WTC11 (cell line): ENCODE results near the gene DYNLL1. TPM values are rescaled to one million over a fixed set of nuclear protein-coding genes. Genes with fewer than 3 reads are reported as not detected.

Experiments used
- CBFB ChIP-seq: sonication (generic); formaldehyde crosslinking; IDR thresholded peaks from 2 replicates; pipeline ENCODE4 v1.8.1; 2022; ENCODE audit warnings: mild to moderate bottlenecking, low read depth, missing genetic modification reagents
- CREB1 ChIP-seq: sonication (generic); formaldehyde crosslinking; IDR thresholded peaks from 2 replicates; pipeline ENCODE4 v1.8.0; 2023; ENCODE audit warnings: mild to moderate bottlenecking, missing genetic modification reagents
- ESRRA ChIP-seq: sonication (generic); formaldehyde crosslinking; IDR thresholded peaks from 2 replicates; pipeline ENCODE4 v1.8.1; 2022; ENCODE audit warnings: mild to moderate bottlenecking, missing genetic modification reagents, borderline replicate concordance
- ETV6 ChIP-seq: sonication (generic); formaldehyde crosslinking; IDR thresholded peaks from 2 replicates; pipeline ENCODE4 v1.8.1; 2022; ENCODE audit warnings: mild to moderate bottlenecking, missing genetic modification reagents
- FOXP4 ChIP-seq: sonication (generic); formaldehyde crosslinking; IDR thresholded peaks from 2 replicates; pipeline ENCODE4 v1.8.0; 2022; ENCODE audit warnings: mild to moderate bottlenecking, missing genetic modification reagents
- GTF2I ChIP-seq: fragments of 250-450 bp; sonication (Bioruptor Pico); conservative IDR thresholded peaks from 2 replicates; pipeline ENCODE4 v1.4.0; 2021; ENCODE audit warnings: mild to moderate bottlenecking
- IRF1 ChIP-seq: sonication (generic); formaldehyde crosslinking; IDR thresholded peaks from 2 replicates; pipeline ENCODE4 v1.8.0; 2023; ENCODE audit warnings: missing genetic modification reagents
- IRF2 ChIP-seq: sonication (generic); formaldehyde crosslinking; IDR thresholded peaks from 2 replicates; pipeline ENCODE4 v1.8.0; 2022; ENCODE audit warnings: low read depth, missing genetic modification reagents, borderline replicate concordance
- JUN ChIP-seq: sonication (generic); formaldehyde crosslinking; IDR thresholded peaks from 2 replicates; pipeline ENCODE4 v1.8.0; 2023; ENCODE audit warnings: mild to moderate bottlenecking, missing genetic modification reagents
- MXD4 ChIP-seq: fragments of 250-450 bp; sonication (Bioruptor Pico); IDR thresholded peaks from 2 replicates; pipeline ENCODE4 v1.8.0; 2021; ENCODE audit warnings: mild to moderate bottlenecking, moderate library complexity, borderline replicate concordance
- MYBL2 ChIP-seq: sonication (generic); formaldehyde crosslinking; IDR thresholded peaks from 2 replicates; pipeline ENCODE4 v1.8.1; 2023; ENCODE audit warnings: mild to moderate bottlenecking, moderate library complexity, missing genetic modification reagents
- NR1H2 ChIP-seq: sonication (generic); formaldehyde crosslinking; IDR thresholded peaks from 2 replicates; pipeline ENCODE4 v1.9.0; 2021; ENCODE audit warnings: mild to moderate bottlenecking, moderate library complexity, missing genetic modification reagents
- NR3C1 ChIP-seq: sonication (generic); formaldehyde crosslinking; conservative IDR thresholded peaks from 2 replicates; pipeline ENCODE4 v1.8.1; 2023; ENCODE audit warnings: low read depth, mild to moderate bottlenecking, missing genetic modification reagents
- OVOL2 ChIP-seq: fragments of 250-450 bp; sonication (Bioruptor Pico); IDR thresholded peaks from 2 replicates; pipeline ENCODE4 v1.9.0; 2021; ENCODE audit warnings: mild to moderate bottlenecking, borderline replicate concordance
- USF2 ChIP-seq: sonication (generic); formaldehyde crosslinking; IDR thresholded peaks from 2 replicates; pipeline ENCODE4 v1.8.1; 2023; ENCODE audit warnings: mild to moderate bottlenecking, missing genetic modification reagents, moderate library complexity
- ZNF121 ChIP-seq: sonication (generic); formaldehyde crosslinking; IDR thresholded peaks from 2 replicates; pipeline ENCODE4 v1.8.0; 2023; ENCODE audit warnings: missing genetic modification reagents
- ZNF138 ChIP-seq: sonication (generic); formaldehyde crosslinking; conservative IDR thresholded peaks from 2 replicates; pipeline ENCODE4 v1.8.1; 2022; ENCODE audit warnings: mild to moderate bottlenecking, moderate library complexity, missing genetic modification reagents
- ZNF232 ChIP-seq: sonication (generic); formaldehyde crosslinking; IDR thresholded peaks from 2 replicates; pipeline ENCODE4 v1.8.0; 2022; ENCODE audit warnings: mild to moderate bottlenecking, missing genetic modification reagents
- ZNF263 ChIP-seq: sonication (generic); formaldehyde crosslinking; IDR thresholded peaks from 2 replicates; pipeline ENCODE4 v1.8.1; 2022; ENCODE audit warnings: low read depth, mild to moderate bottlenecking, moderate library complexity, missing genetic modification reagents
- total RNA-seq: library from RNA; stranded (reverse); gene quantifications from 3 replicates; pipeline ENCODE4 v1.2.3, GENCODE V29; 2021
- TF ChIP-seq, protein P1 (sequence below): sonication (generic); formaldehyde crosslinking; IDR thresholded peaks from 2 replicates; pipeline ENCODE4 v1.8.1; 2023; ENCODE audit warnings: mild to moderate bottlenecking, missing genetic modification reagents, moderate library complexity
- TF ChIP-seq, protein P2 (sequence below): sonication (generic); formaldehyde crosslinking; IDR thresholded peaks from 2 replicates; pipeline ENCODE4 v1.8.0; 2022; ENCODE audit warnings: mild to moderate bottlenecking, missing genetic modification reagents
- TF ChIP-seq, protein P3 (sequence below): sonication (generic); formaldehyde crosslinking; IDR thresholded peaks from 2 replicates; pipeline ENCODE4 v1.8.1; 2022; ENCODE audit warnings: mild to moderate bottlenecking, moderate library complexity, missing genetic modification reagents
- TF ChIP-seq, protein P4 (sequence below): sonication (generic); formaldehyde crosslinking; IDR thresholded peaks from 2 replicates; pipeline ENCODE4 v1.8.0; 2022; ENCODE audit warnings: mild to moderate bottlenecking, missing genetic modification reagents
- TF ChIP-seq, protein P5 (sequence below): sonication (generic); formaldehyde crosslinking; conservative IDR thresholded peaks from 2 replicates; pipeline ENCODE4 v1.8.1; 2022; ENCODE audit warnings: mild to moderate bottlenecking, missing genetic modification reagents
- TF ChIP-seq, protein P6 (sequence below): fragments of 250-450 bp; sonication (Bioruptor Pico); IDR thresholded peaks from 2 replicates; pipeline ENCODE4 v2.1.2; 2022; ENCODE audit warnings: mild to moderate bottlenecking, moderate library complexity
- TF ChIP-seq, protein P7 (sequence below): sonication (generic); formaldehyde crosslinking; conservative IDR thresholded peaks from 2 replicates; pipeline ENCODE4 v1.8.1; 2023; ENCODE audit warnings: mild to moderate bottlenecking, low read depth, missing genetic modification reagents, moderate library complexity

Gene DYNLL1
- total RNA-seq, 1 experiment from 2014 or later, result 327 TPM

DNA sequence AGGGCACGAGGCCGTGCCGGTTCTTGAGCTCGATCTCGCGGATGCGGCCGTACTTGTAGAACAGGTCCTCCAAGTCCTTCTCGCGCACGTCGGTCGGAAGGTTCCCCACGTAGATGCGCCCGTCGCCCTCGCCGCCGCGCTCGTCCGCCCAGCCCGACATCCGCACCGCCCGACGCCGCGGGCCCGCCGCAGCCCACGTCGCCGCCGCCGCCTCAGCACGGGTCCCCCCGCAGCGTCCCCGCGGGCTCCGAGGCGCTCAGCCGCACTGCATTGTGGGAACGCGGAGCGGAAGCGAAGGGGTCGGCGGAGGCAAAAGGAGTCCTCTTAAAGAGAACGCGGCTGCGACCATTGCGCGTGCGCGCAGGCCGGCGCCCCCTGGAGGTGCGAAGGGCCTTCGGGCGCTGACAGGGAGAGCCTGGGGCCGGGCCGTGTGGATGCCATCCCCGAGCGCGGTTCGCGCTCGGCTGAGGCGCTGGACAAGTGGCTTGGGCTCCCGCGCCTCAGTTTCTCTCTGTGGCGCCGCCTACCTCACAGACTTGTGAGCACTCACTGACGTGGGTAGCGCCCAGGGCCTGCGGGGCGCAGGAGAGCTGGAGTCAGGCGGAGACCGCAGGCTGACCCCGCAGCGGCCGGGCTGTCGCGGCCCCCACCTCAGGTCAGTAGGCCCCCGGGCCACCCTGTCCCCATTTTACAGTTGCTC is 26.3 kb upstream of the DYNLL1 start, which contains the start of gene SRSF9 (continued):
- TF ChIP-seq, protein P1, sequence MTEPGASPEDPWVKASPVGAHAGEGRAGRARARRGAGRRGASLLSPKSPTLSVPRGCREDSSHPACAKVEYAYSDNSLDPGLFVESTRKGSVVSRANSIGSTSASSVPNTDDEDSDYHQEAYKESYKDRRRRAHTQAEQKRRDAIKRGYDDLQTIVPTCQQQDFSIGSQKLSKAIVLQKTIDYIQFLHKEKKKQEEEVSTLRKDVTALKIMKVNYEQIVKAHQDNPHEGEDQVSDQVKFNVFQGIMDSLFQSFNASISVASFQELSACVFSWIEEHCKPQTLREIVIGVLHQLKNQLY, result no peak
- TF ChIP-seq CBFB (CRISPR knock-in tag) (peak; percentile 90), ESRRA (CRISPR knock-in tag) (no peak; the same call in 1 of the 2 replicates), ETV6 (CRISPR knock-in tag) (peak; percentile 10; the same call in 1 of the 2 replicates), ZNF121 (no peak), FOXP4 (CRISPR knock-in tag) (peak; percentile 58; the same call in 1 of the 2 replicates), CREB1 (CRISPR knock-in tag) (no peak), JUN (CRISPR knock-in tag) (no peak; the same call in 1 of the 2 replicates), OVOL2 (CRISPR knock-in tag) (no peak), ZNF138 (CRISPR knock-in tag) (no peak), MYBL2 (CRISPR knock-in tag) (no peak), ZNF263 (no peak), ZNF232 (no peak), IRF2 (no peak), NR1H2 (no peak), USF2 (CRISPR knock-in tag) (peak; percentile 48), GTF2I (CRISPR knock-in tag) (no peak), IRF1 (CRISPR knock-in tag) (no peak), NR3C1 (CRISPR knock-in tag) (peak; percentile 93; the same call in 1 of the 2 replicates), MXD4 (CRISPR knock-in tag) (no peak)
- TF ChIP-seq, protein P2, sequence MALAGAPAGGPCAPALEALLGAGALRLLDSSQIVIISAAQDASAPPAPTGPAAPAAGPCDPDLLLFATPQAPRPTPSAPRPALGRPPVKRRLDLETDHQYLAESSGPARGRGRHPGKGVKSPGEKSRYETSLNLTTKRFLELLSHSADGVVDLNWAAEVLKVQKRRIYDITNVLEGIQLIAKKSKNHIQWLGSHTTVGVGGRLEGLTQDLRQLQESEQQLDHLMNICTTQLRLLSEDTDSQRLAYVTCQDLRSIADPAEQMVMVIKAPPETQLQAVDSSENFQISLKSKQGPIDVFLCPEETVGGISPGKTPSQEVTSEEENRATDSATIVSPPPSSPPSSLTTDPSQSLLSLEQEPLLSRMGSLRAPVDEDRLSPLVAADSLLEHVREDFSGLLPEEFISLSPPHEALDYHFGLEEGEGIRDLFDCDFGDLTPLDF (CRISPR knock-in tag), result no peak
- TF ChIP-seq, protein P3, sequence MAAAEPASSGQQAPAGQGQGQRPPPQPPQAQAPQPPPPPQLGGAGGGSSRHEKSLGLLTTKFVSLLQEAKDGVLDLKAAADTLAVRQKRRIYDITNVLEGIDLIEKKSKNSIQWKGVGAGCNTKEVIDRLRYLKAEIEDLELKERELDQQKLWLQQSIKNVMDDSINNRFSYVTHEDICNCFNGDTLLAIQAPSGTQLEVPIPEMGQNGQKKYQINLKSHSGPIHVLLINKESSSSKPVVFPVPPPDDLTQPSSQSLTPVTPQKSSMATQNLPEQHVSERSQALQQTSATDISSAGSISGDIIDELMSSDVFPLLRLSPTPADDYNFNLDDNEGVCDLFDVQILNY (CRISPR knock-in tag), result peak; percentile 74
- TF ChIP-seq, protein P4, sequence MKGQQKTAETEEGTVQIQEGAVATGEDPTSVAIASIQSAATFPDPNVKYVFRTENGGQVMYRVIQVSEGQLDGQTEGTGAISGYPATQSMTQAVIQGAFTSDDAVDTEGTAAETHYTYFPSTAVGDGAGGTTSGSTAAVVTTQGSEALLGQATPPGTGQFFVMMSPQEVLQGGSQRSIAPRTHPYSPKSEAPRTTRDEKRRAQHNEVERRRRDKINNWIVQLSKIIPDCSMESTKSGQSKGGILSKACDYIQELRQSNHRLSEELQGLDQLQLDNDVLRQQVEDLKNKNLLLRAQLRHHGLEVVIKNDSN (CRISPR knock-in tag), result no peak
- TF ChIP-seq, protein P5, sequence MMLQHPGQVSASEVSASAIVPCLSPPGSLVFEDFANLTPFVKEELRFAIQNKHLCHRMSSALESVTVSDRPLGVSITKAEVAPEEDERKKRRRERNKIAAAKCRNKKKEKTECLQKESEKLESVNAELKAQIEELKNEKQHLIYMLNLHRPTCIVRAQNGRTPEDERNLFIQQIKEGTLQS (CRISPR knock-in tag), result no peak
- TF ChIP-seq, protein P6, sequence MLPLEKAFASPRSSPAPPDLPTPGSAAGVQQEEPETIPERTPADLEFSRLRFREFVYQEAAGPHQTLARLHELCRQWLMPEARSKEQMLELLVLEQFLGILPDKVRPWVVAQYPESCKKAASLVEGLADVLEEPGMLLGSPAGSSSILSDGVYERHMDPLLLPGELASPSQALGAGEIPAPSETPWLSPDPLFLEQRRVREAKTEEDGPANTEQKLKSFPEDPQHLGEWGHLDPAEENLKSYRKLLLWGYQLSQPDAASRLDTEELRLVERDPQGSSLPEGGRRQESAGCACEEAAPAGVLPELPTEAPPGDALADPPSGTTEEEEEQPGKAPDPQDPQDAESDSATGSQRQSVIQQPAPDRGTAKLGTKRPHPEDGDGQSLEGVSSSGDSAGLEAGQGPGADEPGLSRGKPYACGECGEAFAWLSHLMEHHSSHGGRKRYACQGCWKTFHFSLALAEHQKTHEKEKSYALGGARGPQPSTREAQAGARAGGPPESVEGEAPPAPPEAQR (CRISPR knock-in tag), result no peak
- TF ChIP-seq, protein P7, sequence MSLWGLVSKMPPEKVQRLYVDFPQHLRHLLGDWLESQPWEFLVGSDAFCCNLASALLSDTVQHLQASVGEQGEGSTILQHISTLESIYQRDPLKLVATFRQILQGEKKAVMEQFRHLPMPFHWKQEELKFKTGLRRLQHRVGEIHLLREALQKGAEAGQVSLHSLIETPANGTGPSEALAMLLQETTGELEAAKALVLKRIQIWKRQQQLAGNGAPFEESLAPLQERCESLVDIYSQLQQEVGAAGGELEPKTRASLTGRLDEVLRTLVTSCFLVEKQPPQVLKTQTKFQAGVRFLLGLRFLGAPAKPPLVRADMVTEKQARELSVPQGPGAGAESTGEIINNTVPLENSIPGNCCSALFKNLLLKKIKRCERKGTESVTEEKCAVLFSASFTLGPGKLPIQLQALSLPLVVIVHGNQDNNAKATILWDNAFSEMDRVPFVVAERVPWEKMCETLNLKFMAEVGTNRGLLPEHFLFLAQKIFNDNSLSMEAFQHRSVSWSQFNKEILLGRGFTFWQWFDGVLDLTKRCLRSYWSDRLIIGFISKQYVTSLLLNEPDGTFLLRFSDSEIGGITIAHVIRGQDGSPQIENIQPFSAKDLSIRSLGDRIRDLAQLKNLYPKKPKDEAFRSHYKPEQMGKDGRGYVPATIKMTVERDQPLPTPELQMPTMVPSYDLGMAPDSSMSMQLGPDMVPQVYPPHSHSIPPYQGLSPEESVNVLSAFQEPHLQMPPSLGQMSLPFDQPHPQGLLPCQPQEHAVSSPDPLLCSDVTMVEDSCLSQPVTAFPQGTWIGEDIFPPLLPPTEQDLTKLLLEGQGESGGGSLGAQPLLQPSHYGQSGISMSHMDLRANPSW (CRISPR knock-in tag), result peak; percentile 96
